HG02642 (cell line): ENCODE results near the gene BNIP2.
"Not testable (repeated sequence)": the region's sequence is repeated elsewhere in the genome, so short reads cannot be mapped to it uniquely, and the experiment has no call there.

Source experiments
- ATAC-seq: cut with Tn5 transposase; IDR thresholded peaks from one replicate; pipeline ENCODE4 v1.9.1; 2021; ENCODE audit warnings: mild to moderate bottlenecking; ENCODE audit not compliant: unreplicated experiment, poor library complexity

BNIP2 gene

GRCh38 chr15:59688782-59689625 lies at the start of gene BNIP2:
Gene BNIP2, minus strand, starts transcription at chr15:59689320. Its CDS starts 6,863 bp downstream, at chr15:59682457.
- peak; percentile 82 for ATAC-seq

- ATAC-seq, result no peak
These were observed 49.6 kb upstream of the BNIP2 start for GRCh38 chr15:59738676-59739075.

GRCh38 chr15:59736181-59736580 lies 47.1 kb upstream of the BNIP2 start:
- ATAC-seq, result no peak

- ATAC-seq, result no peak
These were observed 36.0 kb upstream of the BNIP2 start for GRCh38 chr15:59725151-59725486.

GRCh38 chr15:59723687-59724346 lies 34.7 kb upstream of the BNIP2 start:
- no peak for ATAC-seq

GRCh38 chr15:59722476-59722875 lies 33.4 kb upstream of the BNIP2 start:
- ATAC-seq, result no peak

GRCh38 chr15:59722037-59722436 lies 32.9 kb upstream of the BNIP2 start:
- ATAC-seq, result no peak

GRCh38 chr15:59721411-59721810 lies 32.3 kb upstream of the BNIP2 start:
- no peak for ATAC-seq

- no peak for ATAC-seq
These were observed 24.1 kb upstream of the BNIP2 start for GRCh38 chr15:59713177-59713576.

- ATAC-seq, result no peak
These were observed 22.5 kb upstream of the BNIP2 start for GRCh38 chr15:59711451-59712243.

GRCh38 chr15:59707619-59708018 lies 18.5 kb upstream of the BNIP2 start:
- ATAC-seq, result no peak

GRCh38 chr15:59703979-59704796 lies 15.1 kb upstream of the BNIP2 start:
- no peak for ATAC-seq

- no peak for ATAC-seq
These were observed 13.2 kb upstream of the BNIP2 start for GRCh38 chr15:59702351-59702750.

GRCh38 chr15:59701880-59702279 lies 12.8 kb upstream of the BNIP2 start:
- no peak for ATAC-seq

- ATAC-seq, result no peak
These were observed 10.8 kb upstream of the BNIP2 start for GRCh38 chr15:59699810-59700431.

GRCh38 chr15:59698065-59698464 lies 8.9 kb upstream of the BNIP2 start:
- not testable (repeated sequence) for ATAC-seq

- no peak for ATAC-seq
These were observed 7.2 kb upstream of the BNIP2 start for GRCh38 chr15:59696332-59696731.

- ATAC-seq, result no peak
These were observed 5.7 kb upstream of the BNIP2 start for GRCh38 chr15:59694779-59695178.

GRCh38 chr15:59691194-59691805 lies 2.2 kb upstream of the BNIP2 start:
- no peak for ATAC-seq
